ENCODE measurements around the gene GPX3.

The GPX3 gene, protein sequence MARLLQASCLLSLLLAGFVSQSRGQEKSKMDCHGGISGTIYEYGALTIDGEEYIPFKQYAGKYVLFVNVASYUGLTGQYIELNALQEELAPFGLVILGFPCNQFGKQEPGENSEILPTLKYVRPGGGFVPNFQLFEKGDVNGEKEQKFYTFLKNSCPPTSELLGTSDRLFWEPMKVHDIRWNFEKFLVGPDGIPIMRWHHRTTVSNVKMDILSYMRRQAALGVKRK

GRCh38 chr5:151020304-151021110 lies at the start of gene GPX3:
TSS of gene GPX3 (plus strand) at chr5:151020591. CDS start at chr5:151020655, 64 bp downstream.
- peak; percentile 57 for DNase-seq

DNA sequence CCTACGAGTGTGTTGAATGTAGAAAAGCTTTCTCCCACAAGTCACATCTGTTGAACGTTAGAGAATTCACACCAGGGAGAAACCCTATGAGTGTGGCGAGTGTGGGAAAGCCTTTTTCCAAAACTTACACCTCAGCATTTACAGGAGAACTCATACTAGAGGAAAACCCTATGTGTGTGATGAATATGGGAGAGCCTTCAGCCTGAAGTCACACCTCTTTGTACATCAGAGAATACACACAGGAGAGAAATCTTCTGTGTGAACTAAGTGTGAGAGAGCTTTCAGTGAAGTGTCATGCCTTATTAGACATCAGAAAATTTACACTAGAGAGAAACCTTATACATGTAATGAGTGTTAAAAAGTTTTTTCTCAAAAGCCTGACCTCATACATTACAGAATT lies 41.8 kb upstream of the GPX3 start:
- DNase-seq = no peak

DNA sequence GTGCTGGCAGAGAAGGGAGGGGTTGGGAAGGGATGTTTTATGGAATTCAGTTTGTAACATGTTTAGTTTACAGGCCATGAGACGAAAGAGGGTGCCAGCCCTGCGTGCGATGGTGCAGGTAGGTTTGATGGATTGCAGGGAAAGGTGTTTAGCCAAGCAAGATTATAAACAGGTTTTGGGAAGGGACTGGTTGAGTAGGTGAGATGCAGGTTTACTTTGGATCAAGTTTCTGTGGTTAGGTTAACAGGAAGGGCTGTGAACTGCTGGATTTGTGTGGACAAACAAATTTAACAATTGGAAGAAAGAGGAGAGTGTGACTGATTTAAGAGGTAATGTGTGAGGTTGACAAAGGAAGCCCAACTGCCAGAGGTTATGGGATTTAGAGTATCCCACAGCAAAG lies 32.6 kb upstream of the GPX3 start:
- no peak for DNase-seq

DNA sequence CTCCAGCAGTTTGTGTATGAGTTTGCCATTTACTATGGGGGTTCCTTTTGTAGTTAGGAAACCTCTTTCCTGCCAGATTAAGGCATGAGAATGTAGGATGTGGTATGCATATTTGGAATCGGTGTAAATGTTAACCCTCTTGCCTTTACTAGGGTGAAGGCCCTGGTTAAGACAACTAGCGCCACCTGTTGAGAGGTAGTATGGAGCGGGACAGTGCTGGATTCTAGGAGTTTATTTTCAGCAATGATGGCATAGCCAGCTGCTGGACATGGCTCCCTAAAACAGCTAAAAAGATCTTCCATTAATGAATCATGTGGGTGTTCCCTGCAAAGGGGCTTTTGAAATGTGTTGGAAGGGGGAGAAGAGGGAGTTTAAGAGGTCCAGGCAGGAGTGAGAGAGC lies 30.7 kb upstream of the GPX3 start:
- DNase-seq = no peak

- DNase-seq = no peak
These were observed 27.7 kb upstream of the GPX3 start for GRCh38 chr5:150992705-150993104.

- DNase-seq = no peak
These were observed 27.0 kb upstream of the GPX3 start for GRCh38 chr5:150993422-150993821.

DNA sequence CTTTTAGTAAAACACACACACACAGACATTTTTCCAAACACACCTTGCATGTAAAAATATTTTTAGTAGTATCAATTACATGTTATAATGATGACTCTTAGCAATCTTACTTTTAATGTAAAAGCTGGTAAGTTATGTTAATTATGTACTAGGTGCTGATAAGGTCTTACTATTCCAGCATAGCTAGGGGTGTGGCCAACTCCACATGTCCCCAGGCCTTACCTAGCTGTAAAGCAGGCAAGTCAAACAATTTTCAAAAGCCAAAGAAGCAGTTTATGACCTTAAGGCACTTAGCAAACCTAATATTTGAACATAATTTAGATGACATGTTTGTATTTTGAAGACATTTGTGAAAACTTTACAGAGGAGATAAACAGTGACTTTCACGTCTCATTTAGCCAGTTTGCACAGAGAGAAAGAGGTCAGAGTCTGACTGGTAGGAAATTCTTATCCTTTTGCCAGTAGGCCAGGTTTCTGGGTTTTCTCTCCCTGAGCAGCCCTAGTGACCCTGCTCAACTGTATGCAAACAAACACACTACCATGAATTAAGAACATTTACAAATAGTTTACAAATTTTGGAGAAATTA lies 26.5 kb upstream of the GPX3 start:
- no peak for DNase-seq

GRCh38 chr5:150999704-151000442 lies 20.5 kb upstream of the GPX3 start:
- DNase-seq = peak; percentile 30

- no peak for DNase-seq
These were observed 19.0 kb upstream of the GPX3 start for GRCh38 chr5:151001436-151001835.

- peak; percentile 7 for DNase-seq
These were observed 18.1 kb upstream of the GPX3 start for GRCh38 chr5:151002250-151002649.

DNA sequence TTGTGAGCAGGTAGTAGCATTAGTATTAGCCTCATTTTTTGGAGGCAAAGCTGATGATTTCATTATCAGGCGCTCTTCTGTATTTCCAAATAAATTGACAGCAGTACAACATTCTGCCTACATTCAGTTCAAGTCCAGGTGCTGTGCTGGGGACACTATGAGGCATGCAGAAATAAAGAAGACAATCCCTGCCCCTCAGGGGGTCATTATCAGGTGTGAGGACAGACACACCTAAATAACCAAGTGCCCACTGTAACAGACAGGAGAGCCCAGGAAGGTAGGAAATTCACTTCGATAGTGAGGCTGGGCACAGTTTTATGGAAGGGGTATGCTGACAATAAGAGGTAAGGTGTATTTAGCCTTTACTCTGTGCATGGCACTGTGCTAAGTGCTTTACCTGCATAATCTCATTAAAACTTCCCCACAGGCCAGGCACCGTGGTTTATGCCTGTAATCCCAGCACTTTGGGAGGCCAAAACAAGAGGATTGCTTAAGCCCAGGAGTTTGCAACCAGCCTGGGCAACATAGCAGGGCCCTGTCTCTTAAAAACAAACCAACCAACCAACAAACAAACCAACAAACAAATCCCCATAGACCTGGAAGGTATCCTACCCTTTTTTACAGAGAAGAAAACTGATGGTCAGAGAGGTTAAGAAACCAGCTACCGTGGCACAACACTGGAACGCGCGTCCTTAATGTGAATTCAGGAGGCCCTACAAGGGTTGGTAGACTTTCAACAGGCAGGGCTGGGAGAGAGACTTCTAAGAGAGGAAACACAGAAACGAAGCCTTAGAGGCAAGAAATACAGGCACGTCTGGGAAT lies 17.5 kb upstream of the GPX3 start:
- DNase-seq = no peak

DNA sequence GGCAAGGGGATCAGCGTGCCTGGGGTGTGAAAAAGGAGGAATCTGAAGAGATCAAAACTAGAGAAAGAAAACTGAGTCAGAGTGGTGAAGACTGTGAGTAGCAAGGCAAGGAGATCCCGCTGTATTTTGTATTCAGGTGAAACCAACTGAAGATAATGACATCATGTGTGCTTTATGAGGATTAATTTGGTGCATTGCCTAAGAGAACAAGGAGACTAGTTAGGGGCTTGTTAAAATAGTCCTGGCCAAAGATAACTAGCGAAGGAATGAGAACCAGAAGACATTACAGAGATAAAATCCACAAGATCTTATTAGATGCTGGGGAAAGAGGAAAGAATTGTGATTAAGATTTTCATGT lies 16.9 kb upstream of the GPX3 start:
- no peak for DNase-seq

DNA sequence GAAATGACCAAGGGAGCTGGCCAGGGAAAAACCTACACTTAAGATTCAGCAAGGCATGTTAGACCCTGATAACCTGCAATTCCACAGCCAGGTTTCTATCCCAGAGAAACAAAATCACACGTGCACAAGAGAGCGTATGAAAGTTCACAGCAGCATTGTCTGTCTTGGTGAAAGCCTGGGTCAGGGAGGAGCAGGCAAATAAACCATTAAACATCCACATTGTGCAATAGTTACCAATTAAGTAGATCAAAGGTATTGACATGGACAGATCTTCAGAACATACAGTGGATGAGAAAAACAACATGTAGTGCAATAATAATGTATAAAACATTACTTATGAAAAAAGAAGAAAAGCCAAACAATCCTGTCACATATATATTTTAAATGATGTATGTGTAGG lies 15.9 kb upstream of the GPX3 start:
- DNase-seq = no peak

- no peak for DNase-seq
These were observed 15.0 kb upstream of the GPX3 start for GRCh38 chr5:151005187-151005949.

- peak; percentile 18 for DNase-seq
These were observed 14.3 kb upstream of the GPX3 start for GRCh38 chr5:151005950-151006576.

DNA sequence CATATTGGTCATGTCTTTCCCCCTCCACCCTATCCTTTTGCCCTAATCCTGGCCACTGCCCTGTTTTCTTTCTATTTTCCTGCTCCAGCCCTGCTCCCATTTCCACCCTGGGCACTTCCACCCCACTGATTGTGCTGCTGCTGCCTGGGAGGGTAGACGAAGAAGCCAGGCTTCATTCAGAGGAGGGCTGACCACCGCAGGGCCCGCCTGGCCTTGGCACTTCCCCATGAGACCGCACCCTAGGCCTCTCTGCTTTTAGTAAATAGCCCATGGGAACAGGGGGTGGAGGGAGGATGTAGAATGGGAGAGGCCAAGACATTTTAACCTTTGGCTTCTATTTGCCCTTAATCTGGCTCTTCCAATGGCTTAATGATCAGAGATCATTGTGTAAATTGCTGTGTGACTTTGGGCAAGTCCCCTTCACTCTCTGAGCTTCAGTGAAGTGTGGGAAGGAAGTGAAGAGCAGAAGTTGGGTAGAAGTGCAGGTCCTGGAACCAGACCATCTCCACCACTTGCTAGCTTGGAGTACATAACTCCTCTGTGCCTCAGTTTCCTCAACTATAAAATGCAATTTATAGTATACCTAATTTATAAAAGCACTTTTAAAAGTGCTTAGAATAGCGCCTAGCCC lies 13.6 kb upstream of the GPX3 start:
- no peak for DNase-seq

DNA sequence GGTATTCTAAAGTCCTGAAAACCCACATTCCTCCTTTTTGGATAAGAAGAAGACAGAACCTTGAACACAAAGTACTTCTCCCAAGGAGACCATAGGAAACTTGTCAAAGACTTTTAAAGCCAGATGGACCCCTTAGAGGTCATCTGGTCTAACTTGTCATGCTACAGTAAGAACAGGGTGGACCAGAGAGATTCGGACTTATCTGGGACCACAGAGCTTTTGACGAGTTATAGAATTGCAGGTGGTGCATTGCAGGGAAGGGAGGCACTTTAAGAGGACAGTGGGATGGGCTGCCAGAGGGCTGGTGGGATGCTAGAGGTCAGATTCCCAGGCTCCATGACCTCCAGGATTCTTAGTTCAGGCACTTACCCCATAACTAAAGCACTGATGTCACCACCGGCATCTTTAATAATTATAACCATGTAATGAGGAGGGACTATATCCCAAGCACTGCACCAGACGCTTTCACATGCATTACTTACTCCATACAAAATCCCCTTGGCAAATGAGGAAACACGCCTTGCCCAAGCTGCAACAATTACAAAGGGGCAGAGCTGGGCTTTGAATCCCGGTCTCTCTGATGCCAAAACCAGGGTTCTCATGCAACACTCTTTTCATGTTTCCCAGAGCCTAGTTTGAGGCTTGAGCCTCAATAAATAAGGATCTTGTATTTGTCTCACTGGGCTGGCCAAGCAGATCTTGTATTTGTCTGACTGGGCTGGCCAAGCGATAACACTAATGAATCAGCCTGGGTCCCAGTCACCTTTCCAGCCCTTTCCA lies 12.8 kb upstream of the GPX3 start:
- DNase-seq = no peak

DNA sequence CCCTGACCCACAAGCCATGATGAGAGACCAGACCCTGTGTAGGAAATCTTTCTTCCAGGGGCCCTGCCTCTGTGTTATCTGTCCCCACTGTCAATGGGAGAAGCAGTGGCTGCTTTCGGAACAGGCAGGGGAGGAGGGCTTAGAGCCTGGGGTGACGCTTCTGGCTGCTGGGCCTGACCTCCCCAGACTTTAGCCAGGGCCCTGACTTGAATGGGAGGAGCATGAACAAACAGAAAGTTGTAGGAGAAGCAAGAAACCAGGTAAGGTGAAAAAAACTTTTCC lies 12.2 kb upstream of the GPX3 start:
- DNase-seq = no peak

- DNase-seq = no peak
These were observed 11.5 kb upstream of the GPX3 start for GRCh38 chr5:151008906-151009305.

- DNase-seq = no peak
These were observed 7.5 kb upstream of the GPX3 start for GRCh38 chr5:151012862-151013261.
